Lower leg skin (tissue), 3 donors: ENCODE data around the gene AGPS.

Source experiments
- POLR2A ChIP-seq, 2 donors: fragments of 450-650 bp; IDR thresholded peaks; one replicate each; pipeline ENCODE4 v1.6.1; 2016 to 2017; ENCODE audit warnings: antibody characterized with exemption in 2 of 2, mild to moderate bottlenecking in 1 of 2, moderate library complexity in 1 of 2
- TF ChIP-seq, protein P1 (sequence below), 3 donors: fragments of 450-650 bp; IDR thresholded peaks; one replicate each; pipeline ENCODE4 v1.5.1; 2016; ENCODE audit warnings: antibody characterized with exemption in 3 of 3, mild to moderate bottlenecking in 3 of 3, moderate library complexity in 2 of 3

DNA sequence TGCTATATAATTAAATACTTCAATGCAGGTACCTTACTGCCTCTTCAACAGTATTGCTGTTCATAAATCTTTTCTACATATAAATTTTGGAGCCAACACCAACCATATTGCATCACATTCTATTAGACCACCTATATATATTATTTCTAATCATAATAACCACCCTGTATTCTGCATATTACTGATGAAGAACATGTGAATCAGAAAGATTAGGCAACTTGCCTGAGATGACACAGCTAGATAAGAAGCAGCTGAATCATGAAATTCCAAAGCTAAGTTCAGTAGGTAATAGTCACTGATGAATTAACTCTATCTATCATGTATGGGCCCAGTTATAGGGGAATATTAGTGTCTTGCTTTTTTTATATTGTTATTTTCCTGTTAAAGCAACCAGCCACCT is 161.8 kb downstream of the AGPS start:
- TF ChIP-seq, protein P1, sequence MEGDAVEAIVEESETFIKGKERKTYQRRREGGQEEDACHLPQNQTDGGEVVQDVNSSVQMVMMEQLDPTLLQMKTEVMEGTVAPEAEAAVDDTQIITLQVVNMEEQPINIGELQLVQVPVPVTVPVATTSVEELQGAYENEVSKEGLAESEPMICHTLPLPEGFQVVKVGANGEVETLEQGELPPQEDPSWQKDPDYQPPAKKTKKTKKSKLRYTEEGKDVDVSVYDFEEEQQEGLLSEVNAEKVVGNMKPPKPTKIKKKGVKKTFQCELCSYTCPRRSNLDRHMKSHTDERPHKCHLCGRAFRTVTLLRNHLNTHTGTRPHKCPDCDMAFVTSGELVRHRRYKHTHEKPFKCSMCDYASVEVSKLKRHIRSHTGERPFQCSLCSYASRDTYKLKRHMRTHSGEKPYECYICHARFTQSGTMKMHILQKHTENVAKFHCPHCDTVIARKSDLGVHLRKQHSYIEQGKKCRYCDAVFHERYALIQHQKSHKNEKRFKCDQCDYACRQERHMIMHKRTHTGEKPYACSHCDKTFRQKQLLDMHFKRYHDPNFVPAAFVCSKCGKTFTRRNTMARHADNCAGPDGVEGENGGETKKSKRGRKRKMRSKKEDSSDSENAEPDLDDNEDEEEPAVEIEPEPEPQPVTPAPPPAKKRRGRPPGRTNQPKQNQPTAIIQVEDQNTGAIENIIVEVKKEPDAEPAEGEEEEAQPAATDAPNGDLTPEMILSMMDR (IDR thresholded peaks at IDR 0.05), result no peak
- no peak for TF ChIP-seq POLR2A (IDR thresholded peaks at IDR 0.05)
